OCI-LY1 (cell line): ENCODE results near the gene TGM1.

ENCODE experiments used
- EZH2 ChIP-seq: fragments of 200-600 bp; sonication (generic), shearing (Covaris generic); IDR thresholded peaks from 2 replicates; pipeline ENCODE4 v1.8.0; 2017; ENCODE audit warnings: borderline replicate concordance, mixed run types, mild to moderate bottlenecking, antibody characterized with exemption, low read length, moderate library complexity, mixed read lengths
- TF ChIP-seq, protein P1 (sequence below): fragments of 200-600 bp; sonication (generic), shearing (Covaris generic); IDR thresholded peaks from 2 replicates; pipeline ENCODE4 v1.5.1; 2017; ENCODE audit warnings: mild to moderate bottlenecking, antibody characterized with exemption, low read length, moderate library complexity, mixed read lengths

GRCh38 chr14:24280797-24281460 lies 18.0 kb upstream of the TGM1 start:
- TF ChIP-seq, protein P1, sequence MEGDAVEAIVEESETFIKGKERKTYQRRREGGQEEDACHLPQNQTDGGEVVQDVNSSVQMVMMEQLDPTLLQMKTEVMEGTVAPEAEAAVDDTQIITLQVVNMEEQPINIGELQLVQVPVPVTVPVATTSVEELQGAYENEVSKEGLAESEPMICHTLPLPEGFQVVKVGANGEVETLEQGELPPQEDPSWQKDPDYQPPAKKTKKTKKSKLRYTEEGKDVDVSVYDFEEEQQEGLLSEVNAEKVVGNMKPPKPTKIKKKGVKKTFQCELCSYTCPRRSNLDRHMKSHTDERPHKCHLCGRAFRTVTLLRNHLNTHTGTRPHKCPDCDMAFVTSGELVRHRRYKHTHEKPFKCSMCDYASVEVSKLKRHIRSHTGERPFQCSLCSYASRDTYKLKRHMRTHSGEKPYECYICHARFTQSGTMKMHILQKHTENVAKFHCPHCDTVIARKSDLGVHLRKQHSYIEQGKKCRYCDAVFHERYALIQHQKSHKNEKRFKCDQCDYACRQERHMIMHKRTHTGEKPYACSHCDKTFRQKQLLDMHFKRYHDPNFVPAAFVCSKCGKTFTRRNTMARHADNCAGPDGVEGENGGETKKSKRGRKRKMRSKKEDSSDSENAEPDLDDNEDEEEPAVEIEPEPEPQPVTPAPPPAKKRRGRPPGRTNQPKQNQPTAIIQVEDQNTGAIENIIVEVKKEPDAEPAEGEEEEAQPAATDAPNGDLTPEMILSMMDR = no peak
- no peak for TF ChIP-seq EZH2
